Measurements from ENCODE around the gene HOXD9.
A peak's percentile ranks its signal among the peaks of the same experiment; 100 is the strongest.

The HOXD9 gene

GRCh38 chr2:176124110-176124946, 1.8 kb downstream of the HOXD9 start:
- no peak for DNase-seq

- DNase-seq, result no peak
Measured at GRCh38 chr2:176124947-176125771, 2.6 kb downstream of the HOXD9 start.

- no peak for DNase-seq
Measured at GRCh38 chr2:176125772-176126054, 3.2 kb downstream of the HOXD9 start.

- peak in 39 of 51 donors; percentile 1 to 71 (median 20) for DNase-seq
Measured at GRCh38 chr2:176126929-176127773, 4.6 kb downstream of the HOXD9 start.

- no peak for DNase-seq
Measured at GRCh38 chr2:176127774-176128072, 5.2 kb downstream of the HOXD9 start.

- DNase-seq, result no peak
Measured at GRCh38 chr2:176128172-176128981, 5.9 kb downstream of the HOXD9 start.

GRCh38 chr2:176128982-176129796, 6.7 kb downstream of the HOXD9 start, which contains the start of gene HOXD8:
Gene HOXD8 (plus strand): TSS chr2:176129705. CDS start chr2:176130367, 662 bp downstream.
- no peak for DNase-seq

GRCh38 chr2:176129813-176130146, 7.3 kb downstream of the HOXD9 start:
- no peak for DNase-seq

- DNase-seq, result no peak
Measured at GRCh38 chr2:176130147-176130956, 7.8 kb downstream of the HOXD9 start.

GRCh38 chr2:176130957-176131847, 8.7 kb downstream of the HOXD9 start:
- no peak for DNase-seq

- no peak for DNase-seq
Measured at GRCh38 chr2:176131848-176132158, 9.3 kb downstream of the HOXD9 start.

- DNase-seq, result no peak
Measured at GRCh38 chr2:176132205-176133171, 10.0 kb downstream of the HOXD9 start.

GRCh38 chr2:176133389-176133788, 10.9 kb downstream of the HOXD9 start:
- no peak for DNase-seq

GRCh38 chr2:176134035-176134434, 11.5 kb downstream of the HOXD9 start:
- DNase-seq, result no peak

- no peak for DNase-seq
Measured at GRCh38 chr2:176135035-176135440, 12.5 kb downstream of the HOXD9 start.

GRCh38 chr2:176136374-176137251, 14.1 kb downstream of the HOXD9 start:
- DNase-seq, result no peak
